Astrocyte of the cerebellum (primary cell): ENCODE data around the gene SLCO3A1.
A peak's percentile ranks its signal among the peaks of the same experiment; 100 is the strongest.

Experiments
- DNase-seq: peaks from one replicate; pipeline ENCODE4 v3.0.0-alpha.2; 2011; ENCODE audit warnings: low read depth
- H3K4me3 ChIP-seq: 2 replicates; pipeline ENCODE4 v1.5.1; 2011; ENCODE audit warnings: mild to moderate bottlenecking, low read depth, low read length, moderate library complexity
- in situ Hi-C: cut with HindIII; loops from 2 replicates; pipeline ENCODE4 v1.10.0; 2017; ENCODE audit warnings: low sequenced_read_pairs
- TF ChIP-seq, protein P1 (sequence below): IDR thresholded peaks from 2 replicates; pipeline ENCODE4 v1.5.1; 2012; ENCODE audit warnings: low read length, low read depth, moderate library complexity, mild to moderate bottlenecking; ENCODE audit errors: missing control alignments

SLCO3A1 gene

GRCh38 chr15:92164327-92165000, 311.0 kb downstream of the SLCO3A1 start:
- in situ Hi-C loops = no loop called here
- DNase-seq = peak; percentile 18

DNA sequence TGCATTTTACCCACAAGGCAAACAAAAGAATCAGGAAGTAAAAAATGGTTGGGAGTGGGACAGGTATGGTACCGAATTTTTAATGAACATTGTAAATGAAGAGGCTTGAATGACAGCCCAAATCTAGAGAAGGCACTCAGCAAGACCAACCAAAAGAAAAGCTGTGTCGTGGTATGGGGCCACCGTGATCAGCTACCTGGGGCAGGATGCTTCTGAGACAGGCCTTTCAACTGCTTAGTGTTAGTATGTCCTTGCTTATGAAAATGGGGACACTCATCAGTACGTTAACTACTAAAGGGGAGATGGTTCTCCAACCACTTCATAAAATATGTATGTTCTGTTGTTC, 311.5 kb downstream of the SLCO3A1 start:
- H3K4me3 ChIP-seq = no peak overlapping the region
- in situ Hi-C loops = no loop called here
- DNase-seq = no peak
- TF ChIP-seq, protein P1, sequence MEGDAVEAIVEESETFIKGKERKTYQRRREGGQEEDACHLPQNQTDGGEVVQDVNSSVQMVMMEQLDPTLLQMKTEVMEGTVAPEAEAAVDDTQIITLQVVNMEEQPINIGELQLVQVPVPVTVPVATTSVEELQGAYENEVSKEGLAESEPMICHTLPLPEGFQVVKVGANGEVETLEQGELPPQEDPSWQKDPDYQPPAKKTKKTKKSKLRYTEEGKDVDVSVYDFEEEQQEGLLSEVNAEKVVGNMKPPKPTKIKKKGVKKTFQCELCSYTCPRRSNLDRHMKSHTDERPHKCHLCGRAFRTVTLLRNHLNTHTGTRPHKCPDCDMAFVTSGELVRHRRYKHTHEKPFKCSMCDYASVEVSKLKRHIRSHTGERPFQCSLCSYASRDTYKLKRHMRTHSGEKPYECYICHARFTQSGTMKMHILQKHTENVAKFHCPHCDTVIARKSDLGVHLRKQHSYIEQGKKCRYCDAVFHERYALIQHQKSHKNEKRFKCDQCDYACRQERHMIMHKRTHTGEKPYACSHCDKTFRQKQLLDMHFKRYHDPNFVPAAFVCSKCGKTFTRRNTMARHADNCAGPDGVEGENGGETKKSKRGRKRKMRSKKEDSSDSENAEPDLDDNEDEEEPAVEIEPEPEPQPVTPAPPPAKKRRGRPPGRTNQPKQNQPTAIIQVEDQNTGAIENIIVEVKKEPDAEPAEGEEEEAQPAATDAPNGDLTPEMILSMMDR = no peak

More at GRCh38 chr15:92164327-92165000, 311.0 kb downstream of the SLCO3A1 start:
- TF ChIP-seq, protein P1 = no peak
- H3K4me3 ChIP-seq = no peak overlapping the region

DNA sequence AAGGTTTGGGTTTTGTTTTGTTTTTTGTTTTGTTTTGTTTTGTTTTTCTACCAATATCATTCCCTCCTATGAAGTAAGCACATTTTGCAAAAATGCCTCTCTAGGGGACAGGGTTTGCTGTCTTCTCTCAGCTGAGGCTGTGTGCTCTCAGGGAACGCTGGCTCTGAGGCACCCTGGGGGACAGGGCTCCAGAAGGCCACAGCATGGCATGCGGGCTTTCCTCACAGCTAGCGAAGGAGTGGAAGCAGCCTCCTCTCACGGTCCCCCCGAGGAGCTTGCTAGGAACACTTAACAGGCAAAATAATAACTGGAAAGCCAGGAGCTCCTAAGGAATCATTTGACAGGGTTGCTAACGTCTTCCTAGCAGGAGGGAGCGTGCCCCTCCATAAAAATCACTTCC, 312.5 kb downstream of the SLCO3A1 start:
- DNase-seq = no peak
- TF ChIP-seq, protein P1 = no peak
- in situ Hi-C loops = no loop called here
- H3K4me3 ChIP-seq = no peak overlapping the region

GRCh38 chr15:92166751-92167405, 313.4 kb downstream of the SLCO3A1 start:
- TF ChIP-seq, protein P1 = no peak
- in situ Hi-C loops = no loop called here
- no peak for DNase-seq
- H3K4me3 ChIP-seq = no peak overlapping the region

DNA sequence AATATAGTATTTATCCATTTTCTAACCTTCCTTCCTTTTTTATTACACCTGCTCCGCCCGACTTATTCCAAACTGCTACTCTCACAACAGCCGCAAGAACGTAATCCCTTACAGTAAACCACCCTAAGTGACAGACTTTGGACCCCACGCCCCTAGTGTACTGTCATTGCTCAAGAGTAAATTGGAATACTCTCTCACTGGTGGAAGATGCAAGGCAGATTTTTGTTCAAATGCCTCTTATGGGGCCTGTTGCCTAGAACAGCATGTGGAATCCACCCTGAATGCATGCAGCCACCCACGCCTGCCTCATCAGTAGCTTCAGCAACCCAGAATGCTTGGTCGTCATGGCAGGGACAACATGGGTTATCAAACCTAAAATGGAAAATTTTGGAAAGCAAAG, 313.9 kb downstream of the SLCO3A1 start:
- TF ChIP-seq, protein P1 = no peak
- in situ Hi-C loops = no loop called here
- DNase-seq = no peak
- no peak overlapping the region for H3K4me3 ChIP-seq

DNA sequence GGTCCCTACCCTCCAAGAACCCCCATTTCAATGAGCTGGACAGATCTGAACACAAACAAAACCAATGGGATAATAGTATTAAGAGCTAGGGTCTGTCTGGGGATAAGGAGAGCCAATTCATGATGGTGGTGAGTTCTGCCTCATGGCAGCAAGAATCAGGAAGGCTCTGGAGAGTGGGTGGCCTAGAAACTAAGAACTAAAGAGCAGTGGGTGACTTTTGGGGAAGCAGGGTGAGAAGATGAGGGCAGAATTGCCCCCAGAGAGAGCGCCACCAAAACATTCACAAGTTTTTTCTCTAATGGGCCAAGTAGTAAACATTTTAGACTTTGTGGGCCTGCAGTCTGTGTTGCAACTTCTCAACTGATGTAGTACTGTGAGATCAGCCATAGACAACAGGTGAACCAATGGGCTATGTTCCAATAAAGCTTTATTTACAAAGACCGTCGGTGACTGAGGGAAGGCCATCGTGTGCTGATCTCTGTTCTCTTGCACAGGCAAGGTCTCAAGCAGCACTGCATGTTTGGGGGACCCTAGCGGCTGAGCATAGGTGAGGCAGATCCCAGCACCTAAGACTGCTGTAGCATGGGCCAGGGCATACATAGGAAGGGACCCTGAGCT, 314.7 kb downstream of the SLCO3A1 start:
- TF ChIP-seq, protein P1 = no peak
- in situ Hi-C loops = no loop called here
- no peak for DNase-seq
- no peak overlapping the region for H3K4me3 ChIP-seq
